ENCODE data around the gene BRD3. TPM values are rescaled to one million over a fixed set of nuclear protein-coding genes. Genes with fewer than 3 reads are reported as not detected.

The BRD3 gene
- total RNA-seq, 2 experiments from 2014 or later: 3.1 to 16.3 TPM

DNA sequence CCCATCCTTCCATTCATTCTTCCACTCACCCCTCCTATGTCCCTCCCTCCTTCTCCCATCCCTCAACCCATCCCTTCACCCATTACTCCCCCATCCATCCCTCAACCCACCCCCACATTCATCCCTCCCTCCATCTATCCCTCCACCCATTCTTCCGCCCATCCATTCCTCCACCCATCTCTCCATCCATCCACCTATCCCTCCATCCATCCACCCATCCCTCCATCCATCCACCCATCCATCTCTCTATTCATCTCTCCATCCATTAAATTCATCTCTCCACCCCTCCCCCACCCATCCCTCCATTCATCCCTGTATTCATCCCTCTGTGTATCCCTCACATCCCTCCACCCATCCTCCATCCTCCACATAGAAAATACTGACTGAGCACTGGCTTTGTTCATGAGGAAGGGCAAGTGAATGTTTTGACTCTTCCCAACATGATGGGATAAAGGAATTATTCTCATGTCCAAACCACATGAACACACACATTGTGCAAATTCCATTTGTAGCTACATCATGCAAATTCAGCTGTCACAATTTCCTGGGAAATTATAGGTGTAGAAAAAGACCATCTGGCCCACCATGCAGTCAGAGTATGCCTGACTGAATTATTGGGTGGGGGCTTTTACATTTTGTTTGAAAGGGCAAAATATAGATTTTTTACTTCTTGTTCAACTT lies 68.8 kb downstream of the BRD3 start:
- intact Hi-C loops (cut with micrococcal nuclease; ENCODE audit: unreplicated experiment): no loop called here

DNA sequence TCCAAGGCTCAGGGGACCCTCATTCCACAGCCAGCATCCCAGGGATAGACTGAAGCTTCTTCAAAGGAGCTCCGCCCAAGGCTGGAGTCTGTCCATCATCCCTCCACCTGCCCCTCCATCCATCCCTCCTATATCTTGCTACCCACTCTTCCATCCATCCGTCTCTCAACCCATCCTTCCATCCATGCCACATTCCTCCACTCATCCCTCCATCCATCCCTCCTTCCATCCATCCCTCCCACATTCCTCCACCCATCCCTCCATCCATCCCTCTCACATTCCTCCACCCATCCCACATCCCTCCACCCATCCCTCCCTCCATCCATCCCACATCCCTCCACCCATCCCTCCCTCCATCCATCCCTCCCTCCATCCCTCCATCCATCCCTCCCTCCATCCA lies 70.2 kb downstream of the BRD3 start:
- H3K4me1 ChIP-seq (ENCODE audit: insufficient read depth, low read length, poor library complexity, severe bottlenecking): peaks cover 16% of the 10 kb centered on the region
- H3K36me3 ChIP-seq (ENCODE audit: insufficient read depth, low read length): no peaks in the 10 kb centered on the region
- intact Hi-C loops (cut with micrococcal nuclease; ENCODE audit: unreplicated experiment): no loop called here
- DNase-seq (ENCODE audit: low spot score): no peak
- TF ChIP-seq, protein P1, sequence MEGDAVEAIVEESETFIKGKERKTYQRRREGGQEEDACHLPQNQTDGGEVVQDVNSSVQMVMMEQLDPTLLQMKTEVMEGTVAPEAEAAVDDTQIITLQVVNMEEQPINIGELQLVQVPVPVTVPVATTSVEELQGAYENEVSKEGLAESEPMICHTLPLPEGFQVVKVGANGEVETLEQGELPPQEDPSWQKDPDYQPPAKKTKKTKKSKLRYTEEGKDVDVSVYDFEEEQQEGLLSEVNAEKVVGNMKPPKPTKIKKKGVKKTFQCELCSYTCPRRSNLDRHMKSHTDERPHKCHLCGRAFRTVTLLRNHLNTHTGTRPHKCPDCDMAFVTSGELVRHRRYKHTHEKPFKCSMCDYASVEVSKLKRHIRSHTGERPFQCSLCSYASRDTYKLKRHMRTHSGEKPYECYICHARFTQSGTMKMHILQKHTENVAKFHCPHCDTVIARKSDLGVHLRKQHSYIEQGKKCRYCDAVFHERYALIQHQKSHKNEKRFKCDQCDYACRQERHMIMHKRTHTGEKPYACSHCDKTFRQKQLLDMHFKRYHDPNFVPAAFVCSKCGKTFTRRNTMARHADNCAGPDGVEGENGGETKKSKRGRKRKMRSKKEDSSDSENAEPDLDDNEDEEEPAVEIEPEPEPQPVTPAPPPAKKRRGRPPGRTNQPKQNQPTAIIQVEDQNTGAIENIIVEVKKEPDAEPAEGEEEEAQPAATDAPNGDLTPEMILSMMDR (conservative IDR thresholded peaks at IDR 0.05; ENCODE audit: low read length): no peak
- TF ChIP-seq EZH2phosphoT487 (IDR thresholded peaks at IDR 0.05; ENCODE audit: borderline replicate concordance, low read depth, low read length): no peak
- H3K9me2 ChIP-seq (ENCODE audit: insufficient read depth, low read length): no peaks in the 10 kb centered on the region
- no peak overlapping the region for H3K4me3 ChIP-seq (ENCODE audit: low read depth, low read length, poor library complexity, severe bottlenecking)
- H3K9me3 ChIP-seq (ENCODE audit: low read length): no peaks in the 10 kb centered on the region
- H3K79me2 ChIP-seq (ENCODE audit: insufficient read depth, low read depth, low read length): no peaks in the 10 kb centered on the region
- POLR2A ChIA-PET: no interaction called here
- no peak overlapping the region for H2AFZ ChIP-seq (ENCODE audit: low read length)
- H3K4me2 ChIP-seq (ENCODE audit: low read length): no peak overlapping the region
- no peak overlapping the region for H3K27ac ChIP-seq (ENCODE audit: low read depth, low read length, poor library complexity, severe bottlenecking)
- H4K20me1 ChIP-seq (ENCODE audit: insufficient read depth, low read length): no peaks in the 10 kb centered on the region
- BruUV-seq (replicated peaks): no TSS peak
- CTCF ChIA-PET (ENCODE audit: unreplicated experiment): interaction anchor here (0.6 kb wide), 1 partner anchor 255 kb away, joined by 3 read pairs; no protein-coding TSS in a partner anchor

More for the DNA sequence above, 68.8 kb downstream of the BRD3 start:
- ChIA-PET POLR2A (interaction anchor here (0.8 kb wide), 1 partner anchor 172 kb away, joined by 3 read pairs; no protein-coding TSS in a partner anchor), CTCF (ENCODE audit: unreplicated experiment) (no interaction called here)
- Histone ChIP-seq H3K79me2 (ENCODE audit: insufficient read depth, low read depth, low read length) (no peaks in the 10 kb centered on the region), H3K9me2 (ENCODE audit: insufficient read depth, low read length) (no peaks in the 10 kb centered on the region), H4K20me1 (ENCODE audit: insufficient read depth, low read length) (no peaks in the 10 kb centered on the region), H3K4me3 (ENCODE audit: low read depth, low read length, poor library complexity, severe bottlenecking) (no peak overlapping the region), H3K9me3 (ENCODE audit: low read length) (no peaks in the 10 kb centered on the region), H3K36me3 (ENCODE audit: insufficient read depth, low read length) (no peaks in the 10 kb centered on the region), H2AFZ (ENCODE audit: low read length) (no peak overlapping the region), H3K27ac (ENCODE audit: low read depth, low read length, poor library complexity, severe bottlenecking) (no peak overlapping the region), H3K4me1 (ENCODE audit: insufficient read depth, low read length, poor library complexity, severe bottlenecking) (peaks cover 5% of the 10 kb centered on the region), H3K4me2 (ENCODE audit: low read length) (no peak overlapping the region)
- TF ChIP-seq, protein P1 (conservative IDR thresholded peaks at IDR 0.05; ENCODE audit: low read length): no peak
- no peak for TF ChIP-seq EZH2phosphoT487 (IDR thresholded peaks at IDR 0.05; ENCODE audit: borderline replicate concordance, low read depth, low read length)
- no peak for DNase-seq (ENCODE audit: low spot score)
- no TSS peak for BruUV-seq (replicated peaks)
